Frontal cortex (tissue), 4 donors: ENCODE results near the gene TAF1D. TPM values are rescaled to one million over a fixed set of nuclear protein-coding genes. Genes with fewer than 3 reads are reported as not detected.

Experiments
- DNase-seq, 2 donors: peaks; one replicate each; pipeline ENCODE4 v3.0.0; 2012; ENCODE audit warnings: low spot score in 2 of 2
- FAIRE-seq: peaks from 2 replicates; lab custom pipeline; 2012; peaks lifted over from hg19 to GRCh38; lab: Jason Lieb, UNC
- total RNA-seq: library from RNA; depleted of rRNA; stranded (reverse); fragments of >200 nt; gene quantifications from one replicate; pipeline ENCODE4 v1.2.3, GENCODE V29; 2014
- donor health status: control.
- donor health status: control.
- donor health status: control.

The TAF1D gene
- total RNA-seq, 1 donor from 2014 or later, result 134 TPM

DNA sequence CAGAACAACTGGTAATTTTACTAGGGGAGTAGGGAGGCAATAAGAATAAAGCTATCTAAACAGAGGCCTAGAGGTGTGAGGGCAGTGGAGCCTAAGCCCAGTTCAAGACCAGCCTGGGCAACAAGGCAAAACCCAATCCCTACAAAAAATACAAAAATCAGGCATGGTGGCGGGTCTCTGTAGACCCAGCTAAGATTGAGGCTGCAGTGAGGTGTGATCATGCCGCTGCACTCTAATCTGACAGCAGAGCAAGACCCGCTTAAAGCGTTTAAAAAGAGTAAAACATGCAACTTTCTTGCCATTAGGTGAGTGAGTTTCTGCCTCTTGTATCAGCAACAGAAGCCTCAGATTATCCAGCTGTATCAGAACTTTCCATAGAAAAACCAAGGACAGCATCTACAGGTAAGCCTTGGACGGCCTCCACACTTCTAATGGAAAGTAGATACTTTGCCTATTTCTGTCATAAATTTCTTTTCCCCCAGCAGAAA lies 12.1 kb downstream of the TAF1D start:
- DNase-seq (no peak), FAIRE-seq (no peak)

DNA sequence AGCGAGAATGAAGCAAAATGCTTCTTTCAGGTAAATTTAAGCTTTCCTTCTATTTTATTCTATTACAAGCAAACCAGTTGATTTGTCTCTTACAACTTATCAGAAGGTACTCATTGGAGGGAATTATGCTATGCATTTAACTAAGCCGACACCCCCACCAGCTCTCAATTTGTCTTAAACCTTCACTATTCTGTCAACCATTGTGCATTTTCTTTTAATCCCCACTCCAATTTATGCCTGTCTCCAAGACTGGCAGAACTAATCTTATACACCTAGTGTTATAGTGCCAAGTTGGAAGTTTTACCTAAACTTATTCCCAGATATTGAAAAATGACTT lies 12.5 kb downstream of the TAF1D start:
- FAIRE-seq (no peak), DNase-seq (no peak)

DNA sequence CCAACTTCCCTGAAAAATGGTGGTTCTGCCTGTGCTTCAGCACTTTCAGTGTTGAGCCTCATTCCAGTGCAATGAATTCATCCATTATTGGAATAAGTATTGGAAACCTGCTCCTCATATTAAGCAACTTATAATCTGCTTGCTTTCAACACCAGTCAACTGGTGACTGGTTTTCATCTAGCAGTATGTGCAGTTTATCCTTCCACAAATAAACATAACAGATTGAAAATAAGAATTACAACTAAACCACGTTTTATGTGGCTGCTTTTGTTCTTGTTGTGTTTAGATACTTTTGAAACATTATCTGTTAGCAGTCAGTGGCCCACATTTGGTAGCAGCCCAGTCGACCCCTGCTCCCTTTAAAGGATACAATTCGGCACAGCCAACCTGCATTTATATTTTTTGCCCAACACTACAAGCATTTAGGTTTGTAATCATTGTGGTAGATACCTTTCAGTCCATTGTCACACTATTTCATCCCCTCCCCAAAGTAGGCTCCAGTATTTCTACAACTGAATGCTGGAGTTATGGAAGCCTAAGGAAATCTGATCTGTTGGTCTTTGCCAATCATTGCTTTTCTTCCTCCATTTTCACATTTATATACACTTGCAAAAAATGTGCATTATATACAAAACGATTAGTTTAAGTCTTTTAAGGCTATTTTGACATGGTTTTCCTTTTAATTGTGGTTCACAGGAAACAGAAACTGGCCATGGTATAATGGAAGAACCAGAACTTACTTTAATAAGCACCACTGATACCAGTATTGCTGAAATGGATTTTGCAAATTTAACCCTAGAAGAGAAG lies 13.1 kb downstream of the TAF1D start:
- DNase-seq (no peak), FAIRE-seq (no peak)

DNA sequence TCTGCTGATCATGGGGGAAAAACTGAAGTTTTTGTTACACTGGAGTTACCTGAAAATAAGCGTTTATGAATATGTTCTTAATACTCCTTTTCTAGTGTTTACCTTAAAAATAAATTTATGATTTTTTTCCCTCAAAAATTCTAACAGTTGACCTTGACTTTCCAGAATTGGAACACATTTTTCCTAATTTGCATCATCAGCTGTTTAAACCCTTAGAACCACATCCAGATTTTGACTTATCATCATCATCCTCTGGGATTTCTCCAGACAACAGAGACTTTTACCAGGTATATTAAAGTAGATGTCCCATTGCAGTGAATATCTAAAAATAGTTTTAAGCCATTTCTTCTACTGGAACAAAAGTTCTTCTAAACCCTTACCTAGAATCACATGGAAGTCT lies 17.2 kb downstream of the TAF1D start:
- FAIRE-seq (no peak), DNase-seq (no peak)

DNA sequence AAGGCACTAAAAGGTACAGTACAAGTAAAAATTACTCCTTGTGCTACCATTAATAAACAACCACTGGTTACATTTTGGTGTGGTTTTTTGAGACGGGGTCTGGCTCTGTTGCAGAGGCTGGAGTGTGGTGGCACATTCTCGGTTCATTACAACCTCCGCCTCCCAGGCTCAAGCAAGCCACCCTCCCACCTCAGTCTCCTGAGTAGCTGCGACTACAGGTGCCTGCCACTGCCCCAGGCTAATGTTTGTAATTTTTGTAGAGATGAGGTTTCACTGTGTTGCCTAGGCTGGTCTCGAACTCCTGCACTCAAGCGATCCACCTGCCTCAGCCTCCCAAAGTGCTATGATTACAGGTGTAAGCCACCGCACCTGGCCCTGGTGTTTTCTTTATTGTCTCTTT lies 20.8 kb downstream of the TAF1D start:
- no peak for DNase-seq
- no peak for FAIRE-seq

DNA sequence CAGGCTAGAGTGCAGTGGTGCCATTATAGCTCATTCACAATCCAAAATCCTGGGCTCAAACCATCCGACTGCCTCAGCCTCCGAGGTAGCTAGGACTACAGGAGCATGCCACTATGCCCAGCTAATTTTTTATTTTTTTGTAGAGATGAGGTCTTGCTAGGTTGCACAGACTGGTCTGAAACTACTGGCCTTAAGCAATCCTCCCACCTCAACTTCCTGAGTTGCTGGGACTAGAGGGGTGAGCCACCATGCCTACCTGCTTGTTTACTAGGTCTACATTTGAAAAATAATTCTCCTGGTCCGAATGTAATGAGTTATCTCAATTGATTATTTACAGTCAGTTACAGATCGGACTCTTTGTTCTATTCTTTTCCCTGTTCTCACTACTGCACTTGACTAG lies 22.0 kb downstream of the TAF1D start:
- no peak for DNase-seq
- FAIRE-seq, result no peak

DNA sequence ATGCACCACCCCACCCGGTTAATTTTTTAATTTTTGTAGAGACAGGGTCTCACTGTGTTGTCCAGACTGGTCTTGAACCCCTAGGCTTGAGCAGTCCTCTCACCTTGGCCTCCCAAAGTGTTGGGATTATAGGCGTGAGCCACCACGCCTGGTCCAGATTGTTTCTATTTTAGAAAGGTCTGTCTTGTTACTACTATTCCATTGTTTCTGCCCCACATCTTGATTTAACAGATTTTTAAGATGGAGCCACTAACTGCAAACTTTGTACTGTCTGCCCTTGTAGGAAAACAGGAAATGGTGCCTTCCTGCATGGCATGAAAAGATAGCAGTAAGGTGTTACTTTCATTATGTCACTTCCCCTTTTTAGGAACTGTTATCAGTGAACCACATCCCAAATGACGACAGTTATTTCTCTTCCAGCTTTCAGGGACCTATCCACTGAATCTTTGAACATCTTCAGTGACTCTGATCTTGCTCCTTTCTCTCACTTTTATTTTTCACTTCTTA lies 23.2 kb downstream of the TAF1D start:
- FAIRE-seq, result no peak
- DNase-seq, result no peak

DNA sequence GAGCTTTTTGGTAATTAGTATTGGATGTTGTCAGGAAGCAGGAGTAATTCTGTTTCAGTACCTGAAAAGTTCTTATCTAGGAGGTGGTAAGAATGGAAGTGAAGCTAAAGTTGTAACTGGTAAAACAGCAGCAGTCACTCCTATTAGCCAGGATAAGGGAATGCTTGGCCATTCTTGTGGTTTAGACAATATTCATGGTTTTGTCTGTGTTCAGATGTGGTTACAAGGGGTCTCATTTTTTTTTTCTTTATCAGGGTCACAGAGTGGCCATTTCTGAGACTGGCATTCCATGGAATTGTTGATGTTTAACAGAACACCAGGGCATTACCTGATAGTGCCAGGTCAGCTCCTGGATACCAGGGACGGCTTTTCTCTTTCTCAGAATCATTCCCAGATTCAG lies 23.8 kb downstream of the TAF1D start:
- DNase-seq (no peak), FAIRE-seq (no peak)

DNA sequence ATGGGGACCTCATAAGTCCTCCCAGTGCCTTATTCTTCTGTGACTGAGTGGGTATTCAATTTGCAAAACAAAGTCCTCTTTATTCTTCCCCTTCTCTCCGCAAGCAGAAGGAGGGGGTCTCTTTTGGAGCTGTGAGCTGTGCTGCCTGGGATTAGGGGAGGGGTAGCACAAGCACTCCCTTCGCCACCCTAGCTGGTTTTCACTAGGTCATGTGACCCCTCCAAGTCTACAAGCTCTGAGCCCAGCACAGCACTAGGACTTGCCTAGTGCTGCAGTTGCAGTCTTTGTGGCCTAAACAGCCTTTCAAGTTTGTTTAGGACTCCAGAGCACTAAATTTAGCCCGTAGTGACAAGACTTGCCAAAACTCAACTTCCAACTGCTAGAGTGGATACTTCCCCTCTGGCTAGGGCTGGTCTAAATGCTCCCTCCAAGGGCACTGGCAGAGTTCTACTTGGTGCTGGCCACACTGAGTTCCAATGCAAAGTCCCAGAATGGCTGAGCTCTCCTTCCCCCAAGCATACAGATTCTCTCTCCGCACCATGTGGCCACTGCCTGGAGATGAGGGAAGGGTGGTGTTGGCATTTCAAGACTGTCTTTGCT lies 25.4 kb downstream of the TAF1D start:
- FAIRE-seq, result no peak
- DNase-seq, result no peak

DNA sequence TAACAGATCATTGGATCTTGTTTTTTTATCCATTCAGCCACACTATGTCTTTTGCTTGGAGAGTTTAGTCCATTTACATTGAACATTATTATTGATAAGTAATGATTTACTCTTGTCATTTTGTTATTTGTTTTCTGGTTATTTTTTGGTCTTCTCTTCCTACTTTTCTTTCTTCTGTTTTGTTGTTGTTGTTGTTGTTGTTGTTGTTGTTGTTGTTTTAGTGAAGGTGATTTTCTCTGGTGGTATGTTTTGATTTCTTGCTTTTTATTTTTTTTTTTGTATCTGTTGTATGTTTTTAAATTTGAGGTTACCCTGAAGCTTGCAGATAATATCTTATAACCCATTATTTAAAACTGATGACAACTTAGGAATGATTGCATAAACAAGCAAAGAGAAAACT lies 28.6 kb downstream of the TAF1D start:
- no peak for DNase-seq
- FAIRE-seq, result no peak

DNA sequence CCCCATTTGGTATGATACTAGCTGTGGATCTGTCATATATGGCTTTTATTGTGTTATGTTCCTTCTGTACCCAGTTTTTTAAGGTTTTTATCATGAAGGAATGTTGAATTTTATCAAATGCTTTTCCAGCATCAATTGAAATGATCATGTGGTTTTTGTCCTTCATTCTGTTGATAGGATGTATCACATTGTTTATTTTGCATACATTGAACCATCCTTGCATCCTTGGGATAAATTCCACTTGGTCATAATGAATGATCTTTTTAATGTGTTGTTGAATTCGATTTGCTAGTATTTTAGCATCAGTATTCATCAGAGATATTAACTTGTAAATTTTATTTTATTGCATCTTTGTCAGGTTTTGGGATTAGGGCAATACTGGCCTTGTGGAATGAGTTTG lies 31.1 kb downstream of the TAF1D start:
- FAIRE-seq, result no peak

DNA sequence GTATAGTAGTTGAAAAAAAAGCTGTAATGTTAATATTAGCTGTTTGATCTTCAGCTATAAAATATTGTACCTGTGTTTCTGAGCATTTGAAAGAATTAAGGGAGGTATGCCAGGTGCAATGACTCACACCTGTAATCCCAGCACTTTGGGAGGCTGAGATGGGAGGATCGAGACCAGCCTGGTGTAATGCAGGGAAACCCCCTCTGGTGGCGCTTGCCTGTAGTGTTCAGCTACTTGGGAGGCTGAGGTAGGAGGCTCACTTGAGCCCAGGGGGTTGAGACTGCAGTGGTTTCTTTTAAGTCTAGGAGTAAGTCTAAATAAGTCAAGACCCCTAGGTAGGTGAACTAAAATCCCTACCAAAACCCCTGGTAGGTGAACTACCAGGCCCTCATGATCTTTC lies 37.1 kb downstream of the TAF1D start:
- FAIRE-seq (no peak), DNase-seq (no peak)

More for the DNA sequence above, 31.1 kb downstream of the TAF1D start:
- DNase-seq, result no peak

DNA sequence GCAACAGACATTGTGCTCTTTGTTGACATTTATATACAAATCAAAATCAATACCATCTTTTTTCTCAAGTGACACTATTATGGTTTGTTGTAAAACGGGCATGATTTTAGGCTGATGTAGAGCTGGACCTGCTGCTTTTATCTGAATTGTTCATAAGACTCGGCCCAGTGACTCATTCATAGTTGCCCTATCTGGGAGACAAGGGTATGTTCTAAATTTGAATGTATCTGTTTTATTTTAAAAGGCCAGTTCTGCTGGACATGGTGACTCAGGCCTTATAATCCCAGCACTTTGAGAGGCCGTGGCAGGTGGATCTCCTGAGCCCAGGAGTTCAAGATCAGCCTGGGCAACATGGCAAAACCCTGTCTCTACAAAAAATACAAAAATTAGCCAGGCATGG lies 40.5 kb downstream of the TAF1D start:
- DNase-seq (no peak), FAIRE-seq (no peak)

DNA sequence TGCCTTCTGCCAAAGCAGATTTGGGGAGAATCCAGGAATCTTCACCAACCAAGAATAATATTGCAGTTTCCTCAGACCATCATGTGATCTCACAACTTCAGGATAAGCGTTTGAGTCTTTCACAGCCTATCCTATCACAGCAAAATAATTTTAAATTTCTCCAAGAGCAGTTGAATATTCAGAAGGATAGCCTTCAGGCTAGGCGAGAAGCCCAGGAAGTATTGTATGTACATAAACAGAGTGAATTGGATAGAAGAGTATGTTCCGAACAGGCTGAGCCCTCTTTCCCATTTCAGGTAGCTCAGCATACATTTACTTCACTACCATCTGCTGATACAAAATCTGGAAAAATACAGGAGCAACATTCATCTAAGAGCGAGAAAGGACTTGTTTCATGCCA lies 43.7 kb downstream of the TAF1D start:
- DNase-seq, result no peak
- no peak for FAIRE-seq

DNA sequence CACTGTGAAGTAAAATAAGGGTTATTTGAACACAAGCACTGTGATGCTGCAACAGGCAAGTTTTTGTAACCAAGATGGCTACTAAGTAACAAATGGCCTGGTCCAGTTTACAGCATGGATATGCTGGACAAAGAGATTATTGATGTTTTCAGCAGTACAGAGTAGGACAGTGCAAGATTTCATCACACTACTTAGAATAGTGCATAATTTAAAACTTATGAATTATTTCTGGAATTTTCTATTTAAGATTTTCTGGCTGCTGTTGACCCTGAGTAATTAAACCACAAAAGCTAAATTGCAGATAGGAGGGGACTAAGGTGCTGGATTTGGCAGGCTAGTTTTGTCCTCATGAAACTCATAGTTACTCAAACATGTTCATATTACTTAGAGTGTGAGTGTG lies 46.7 kb downstream of the TAF1D start:
- FAIRE-seq, result no peak
- no peak for DNase-seq

DNA sequence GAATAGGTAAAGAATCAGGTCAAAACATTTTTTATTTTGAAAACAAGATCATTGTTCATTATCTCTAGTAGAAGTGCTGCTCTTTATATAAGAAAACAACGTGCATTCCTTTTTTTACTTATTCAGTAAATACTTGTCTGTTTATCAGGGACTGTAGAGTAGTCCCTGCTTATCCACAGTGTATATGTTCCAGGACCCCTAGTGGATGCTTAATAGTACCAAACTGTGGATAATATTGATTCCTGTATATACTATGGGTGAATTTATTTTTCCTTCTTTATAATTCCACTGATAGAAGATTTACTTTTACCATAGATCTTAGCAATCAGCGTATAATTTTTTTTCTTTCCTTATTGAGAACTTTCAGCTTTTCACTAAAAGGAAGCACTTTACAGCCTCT lies 47.2 kb downstream of the TAF1D start:
- DNase-seq, result no peak

DNA sequence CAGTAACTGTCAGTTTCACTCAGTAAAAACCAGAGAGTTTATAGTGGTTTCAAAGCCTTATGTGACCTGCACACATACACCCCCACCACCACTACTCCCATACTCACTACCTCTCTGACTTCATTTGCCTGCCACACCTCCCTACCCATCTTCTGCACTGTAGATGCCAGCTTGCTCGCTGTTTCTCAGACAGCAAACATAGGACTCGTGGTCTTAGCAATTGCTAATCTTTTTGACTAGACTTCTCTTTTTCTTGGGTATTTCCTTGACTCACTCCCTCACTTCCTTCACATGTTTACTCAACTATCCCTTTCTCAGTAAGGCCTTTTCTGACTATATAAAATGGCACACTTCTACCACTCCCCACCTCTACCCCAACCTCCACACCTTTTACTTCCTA lies 52.1 kb downstream of the TAF1D start:
- FAIRE-seq (no peak), DNase-seq (no peak)

More for the DNA sequence above, 47.2 kb downstream of the TAF1D start:
- no peak for FAIRE-seq

DNA sequence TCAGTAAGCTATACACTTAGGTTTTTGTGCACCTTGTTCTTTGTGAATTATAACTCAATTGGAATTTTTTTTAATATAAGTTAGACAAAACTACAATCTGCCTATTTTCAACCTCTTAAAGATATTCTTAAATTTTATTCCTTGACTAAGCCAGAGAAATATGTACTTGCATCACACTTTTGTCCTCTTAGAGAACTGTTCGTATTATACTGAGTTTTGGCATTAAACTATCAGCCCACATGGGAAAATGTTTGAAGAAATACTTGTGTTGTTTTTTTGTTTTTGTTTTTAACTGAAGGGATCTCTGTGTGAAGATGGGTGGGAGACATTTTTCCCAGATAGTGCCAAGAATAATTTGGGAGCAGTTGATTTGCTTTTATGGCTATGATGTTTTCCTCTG lies 54.5 kb downstream of the TAF1D start:
- DNase-seq, result no peak
- no peak for FAIRE-seq

DNA sequence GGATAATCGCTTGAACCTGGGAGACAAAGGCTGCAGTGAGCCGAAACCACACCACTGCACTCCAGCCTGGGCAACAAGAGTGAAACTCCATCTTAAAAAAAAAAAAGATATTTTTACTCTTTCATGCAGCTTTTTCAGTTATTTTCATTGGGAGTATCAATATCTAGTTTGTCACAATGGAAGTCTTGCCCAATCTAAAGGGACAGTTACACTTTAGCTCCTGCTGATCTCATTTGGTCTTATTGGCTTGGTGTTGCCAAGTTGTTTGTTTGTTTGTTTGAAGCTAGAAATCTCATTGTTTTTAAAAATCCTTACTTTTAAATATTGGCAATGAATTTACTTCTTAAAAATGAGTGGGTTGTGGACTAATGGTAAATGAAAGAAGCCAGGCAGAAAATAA lies 55.1 kb downstream of the TAF1D start:
- DNase-seq (no peak), FAIRE-seq (no peak)
